Hepatocyte (in vitro differentiated cells): ENCODE results near the gene SIGLECL1. TPM values are rescaled to one million over a fixed set of nuclear protein-coding genes. Genes with fewer than 3 reads are reported as not detected.

Experiments
- DNase-seq: peaks from one replicate; pipeline ENCODE4 v3.0.0-alpha.2; 2016; ENCODE audit warnings: low spot score
- H2AFZ ChIP-seq: fragments of 200-600 bp; sonication (generic); 2 replicates; pipeline ENCODE4 v1.6.0; 2016; ENCODE audit warnings: antibody characterized with exemption, mild to moderate bottlenecking
- H3K27ac ChIP-seq: fragments of 200-600 bp; sonication (generic); 2 replicates; pipeline ENCODE4 v1.5.1; 2016; ENCODE audit warnings: mild to moderate bottlenecking
- H3K27me3 ChIP-seq: fragments of 200-600 bp; sonication (generic); 2 replicates; pipeline ENCODE4 v1.6.1; 2016
- H3K36me3 ChIP-seq: fragments of 200-600 bp; sonication (generic); replicated peaks from 2 replicates; pipeline ENCODE4 v1.5.1; 2016; ENCODE audit warnings: low read depth; ENCODE audit not compliant: insufficient read depth
- H3K4me1 ChIP-seq: fragments of 200-600 bp; sonication (generic); 2 replicates; pipeline ENCODE4 v1.5.1; 2016; ENCODE audit warnings: mild to moderate bottlenecking, moderate library complexity; ENCODE audit not compliant: insufficient read depth
- H3K4me2 ChIP-seq: fragments of 200-600 bp; sonication (generic); 2 replicates; pipeline ENCODE4 v1.6.0; 2016
- H3K4me3 ChIP-seq: fragments of 200-600 bp; sonication (generic); 2 replicates; pipeline ENCODE4 v1.5.1; 2016; ENCODE audit warnings: mild to moderate bottlenecking
- H3K79me2 ChIP-seq: fragments of 200-600 bp; sonication (generic); 2 replicates; pipeline ENCODE4 v1.6.0; 2017; ENCODE audit warnings: mild to moderate bottlenecking
- H3K9me2 ChIP-seq: fragments of 200-600 bp; sonication (generic); replicated peaks from 2 replicates; pipeline ENCODE4 v1.6.0; 2017; ENCODE audit warnings: mild to moderate bottlenecking; ENCODE audit not compliant: insufficient read depth
- H3K9me3 ChIP-seq: fragments of 200-600 bp; sonication (generic); 2 replicates; pipeline ENCODE4 v1.5.1; 2016; ENCODE audit warnings: low read depth, mild to moderate bottlenecking
- H4K20me1 ChIP-seq: fragments of 200-600 bp; sonication (generic); 2 replicates; pipeline ENCODE4 v1.6.0; 2016; ENCODE audit warnings: mild to moderate bottlenecking; ENCODE audit not compliant: insufficient read depth, poor library complexity, severe bottlenecking
- CTCF ChIP-seq: fragments of 200-600 bp; sonication (generic); IDR thresholded peaks from 2 replicates; pipeline ENCODE4 v1.5.1; 2016; ENCODE audit warnings: antibody characterized with exemption, mild to moderate bottlenecking; ENCODE audit not compliant: poor library complexity
- EZH2 ChIP-seq: fragments of 200-600 bp; sonication (generic); IDR thresholded peaks from 2 replicates; pipeline ENCODE4 v1.6.1; 2016; ENCODE audit warnings: antibody characterized with exemption, mild to moderate bottlenecking, borderline replicate concordance
- EZH2phosphoT487 ChIP-seq: fragments of 200-600 bp; sonication (generic); IDR thresholded peaks from one replicate; pipeline ENCODE4 v1.6.1; 2018; ENCODE audit warnings: antibody characterized with exemption, mild to moderate bottlenecking, low read depth, moderate library complexity; ENCODE audit not compliant: unreplicated experiment, severe bottlenecking
- WGBS: methylation state at CpG from one replicate; pipeline ENCODE4 v1.1.6; 2016; ENCODE audit warnings: low lambda C conversion rate; ENCODE audit errors: missing lambda C conversion rate; 5-methylcytosine and 5-hydroxymethylcytosine counted together
- polyA plus RNA-seq: library from polyadenylated mRNA; unstranded; fragments of >200 nt; fragmentation: Nextera tagmentation; extraction: Ambion mirVana; gene quantifications from 2 replicates; pipeline ENCODE4 v1.2.1, GENCODE V29; 2016
- total RNA-seq: library from RNA; depleted of rRNA; stranded (reverse); fragments of >200 nt; gene quantifications from 2 replicates; pipeline ENCODE4 v1.2.3, GENCODE V29; 2014

SIGLECL1 gene
- total and polyA plus RNA-seq, 2 experiments from 2014 or later: not detected

GRCh38 chr19:51246164-51246552, 4.7 kb upstream of the SIGLECL1 start:
- Histone ChIP-seq H3K36me3 (no peaks in the 10 kb centered on the region), H3K79me2 (no peaks in the 10 kb centered on the region), H3K9me2 (no peaks in the 10 kb centered on the region), H3K9me3 (no peaks in the 10 kb centered on the region), H3K4me3 (no peak overlapping the region), H4K20me1 (no peaks in the 10 kb centered on the region), H2AFZ (no peak overlapping the region), H3K27me3 (no peaks in the 10 kb centered on the region), H3K4me1 (no peaks in the 10 kb centered on the region), H3K4me2 (no peak overlapping the region), H3K27ac (no peak overlapping the region)
- no peak for DNase-seq
- TF ChIP-seq EZH2 (no peak), CTCF (no peak), EZH2phosphoT487 (no peak)
- 66% methylated on average over 5 of the region's 5 CpGs for WGBS

- DNase-seq: no peak
- no peaks in the 10 kb centered on the region for H4K20me1 ChIP-seq
- H3K4me3 ChIP-seq: no peak overlapping the region
- TF ChIP-seq EZH2 (no peak), CTCF (no peak)
- no peaks in the 10 kb centered on the region for H3K79me2 ChIP-seq
- H3K4me2 ChIP-seq: no peak overlapping the region
- no peaks in the 10 kb centered on the region for H3K4me1 ChIP-seq
- 78% methylated on average over 7 of the region's 7 CpGs for WGBS
- no peak overlapping the region for H2AFZ ChIP-seq
- no peaks in the 10 kb centered on the region for H3K9me2 ChIP-seq
- no peaks in the 10 kb centered on the region for H3K9me3 ChIP-seq
- no peak overlapping the region for H3K27ac ChIP-seq
- no peaks in the 10 kb centered on the region for H3K27me3 ChIP-seq
- H3K36me3 ChIP-seq: no peaks in the 10 kb centered on the region
Observed at GRCh38 chr19:51247972-51248590, 2.8 kb upstream of the SIGLECL1 start.

- Histone ChIP-seq H3K27me3 (no peaks in the 10 kb centered on the region), H3K27ac (no peak overlapping the region), H3K4me2 (no peak overlapping the region), H3K9me2 (no peaks in the 10 kb centered on the region), H3K4me1 (no peaks in the 10 kb centered on the region), H3K9me3 (no peaks in the 10 kb centered on the region), H3K4me3 (no peak overlapping the region), H3K36me3 (no peaks in the 10 kb centered on the region), H3K79me2 (no peaks in the 10 kb centered on the region), H4K20me1 (no peaks in the 10 kb centered on the region), H2AFZ (no peak overlapping the region)
- TF ChIP-seq EZH2: no peak
- TF ChIP-seq CTCF: no peak
- no peak for TF ChIP-seq EZH2phosphoT487
- no peak for DNase-seq
- WGBS: 91% methylated on average over 9 of the region's 9 CpGs
Observed at GRCh38 chr19:51251468-51251820, 564 bp downstream of the SIGLECL1 start.
